ENCODE data around the gene ACSM6.

GRCh38 chr10:95248989-95249388 is 55.0 kb downstream of the ACSM6 start:
- TF ChIP-seq CTCF (optimal IDR thresholded peaks at IDR 0.05 in 1 of 3, IDR thresholded peaks at IDR 0.05 in 1 of 3, conservative IDR thresholded peaks at IDR 0.05 in 1 of 3; ENCODE audit: extremely low read depth in 1 of 3, insufficient read depth in 2 of 3, low read length in 3 of 3) (no peak), EZH2 (IDR thresholded peaks at IDR 0.05; ENCODE audit: low read length) (no peak)
